GM19099 (cell line): ENCODE results near the gene PORCN.

Experiments used
- POLR2A ChIP-seq: IDR thresholded peaks from 3 replicates; pipeline ENCODE4 v1.6.1; 2011; ENCODE audit warnings: low read depth; ENCODE audit not compliant: insufficient read length; ENCODE audit errors: extremely low read depth

PORCN gene

GRCh38 chrX:48508400-48509244 lies at the start of gene PORCN:
Gene PORCN (plus strand): TSS chrX:48508992. CDS start chrX:48509821, 829 bp downstream.
- TF ChIP-seq POLR2A = peak; percentile 78

- TF ChIP-seq POLR2A = no peak
These were observed 49.3 kb upstream of the PORCN start for GRCh38 chrX:48459483-48459882.

- no peak for TF ChIP-seq POLR2A
These were observed 48.8 kb upstream of the PORCN start for GRCh38 chrX:48460031-48460430.

- TF ChIP-seq POLR2A = no peak
These were observed 48.2 kb upstream of the PORCN start for GRCh38 chrX:48460606-48461005.

GRCh38 chrX:48461830-48462229 lies 47.0 kb upstream of the PORCN start:
- no peak for TF ChIP-seq POLR2A

- no peak for TF ChIP-seq POLR2A
These were observed 43.4 kb upstream of the PORCN start for GRCh38 chrX:48465336-48465933.

GRCh38 chrX:48466696-48467095 lies 42.1 kb upstream of the PORCN start:
- TF ChIP-seq POLR2A = no peak

- TF ChIP-seq POLR2A = no peak
These were observed 41.5 kb upstream of the PORCN start for GRCh38 chrX:48467281-48467761.

GRCh38 chrX:48468247-48468671 lies 40.5 kb upstream of the PORCN start:
- peak; percentile 17 for TF ChIP-seq POLR2A

- no peak for TF ChIP-seq POLR2A
These were observed 39.8 kb upstream of the PORCN start for GRCh38 chrX:48468693-48469691.

GRCh38 chrX:48470110-48470832 lies 38.5 kb upstream of the PORCN start, which contains the start of gene SLC38A5:
Gene SLC38A5 (minus strand): TSS chrX:48470260. CDS start chrX:48467924, 2,336 bp downstream.
- TF ChIP-seq POLR2A = no peak

GRCh38 chrX:48470833-48471118 lies 38.0 kb upstream of the PORCN start:
- no peak for TF ChIP-seq POLR2A

- no peak for TF ChIP-seq POLR2A
These were observed 37.3 kb upstream of the PORCN start for GRCh38 chrX:48471504-48471903.

- TF ChIP-seq POLR2A = no peak
These were observed 36.6 kb upstream of the PORCN start for GRCh38 chrX:48472225-48472624.
